B cell (primary cell): ENCODE data around the gene PHACTR3. TPM values are rescaled to one million over a fixed set of nuclear protein-coding genes. Genes with fewer than 3 reads are reported as not detected.

Source experiments
- ATAC-seq: fragments of 200-7000 bp; cut with Tn5 transposase; one replicate; pipeline ENCODE4 v1.10.0; 2021; ENCODE audit warnings: low read depth, mild to moderate bottlenecking, moderate number of reproducible peaks, moderate library complexity
- CTCF ChIA-PET: fragments of 350-600 bp; sonication (Branson Sonifier 250); formaldehyde crosslinking; loops from one replicate; lab custom pipeline; 2021; ENCODE audit warnings: antibody characterized with exemption, inconsistent platforms; lab: Charles Lee
- POLR2A ChIA-PET: fragments of 350-600 bp; sonication (Branson Sonifier 250); formaldehyde crosslinking; loops from one replicate; lab custom pipeline; 2021; ENCODE audit warnings: antibody characterized with exemption; lab: Charles Lee
- DNase-seq: peaks from one replicate; pipeline ENCODE4 v3.0.0; 2013
- H2AFZ ChIP-seq: 2 replicates; pipeline ENCODE4 v1.6.1; 2012; ENCODE audit warnings: mild to moderate bottlenecking, low read depth, low read length; ENCODE audit not compliant: insufficient read depth, poor library complexity, severe bottlenecking
- H3K27ac ChIP-seq, 2 donors: 1 replicate in 1 of 2; 2 replicates in 1 of 2; pipeline ENCODE4 v1.5.1; 2012 to 2013; ENCODE audit warnings: low read length in 2 of 2, mild to moderate bottlenecking in 2 of 2, moderate library complexity in 1 of 2
- H3K27me3 ChIP-seq, 4 experiments: fragments of 200-600 bp in 1 of 4; sonication (generic) in 1 of 4; replicated peaks in 1 of 4; 1 replicate in 2 of 4; 2 replicates in 2 of 4; pipeline versions ENCODE4 v1.6.1 to v1.7.0; 2013 to 2016; ENCODE audit warnings: low read length in 3 of 4, mild to moderate bottlenecking in 2 of 4, mixed read lengths in 1 of 4, moderate library complexity in 1 of 4; ENCODE audit not compliant: insufficient read depth in 4 of 4, control insufficient read depth in 3 of 4; ENCODE audit errors: control extremely low read depth in 1 of 4
- H3K36me3 ChIP-seq, 2 experiments: replicated peaks in 1 of 2; 1 replicate in 1 of 2; 2 replicates in 1 of 2; pipeline versions ENCODE4 v1.6.1 to v1.7.1; 2013; ENCODE audit warnings: low read length in 1 of 2; ENCODE audit not compliant: insufficient read depth in 2 of 2, control insufficient read depth in 1 of 2; ENCODE audit errors: control extremely low read depth in 1 of 2, extremely low read depth in 1 of 2
- H3K4me1 ChIP-seq, 2 donors: fragments of 200-600 bp in 1 of 2; sonication (generic) in 1 of 2; 1 replicate in 1 of 2; 2 replicates in 1 of 2; pipeline versions ENCODE4 v1.5.1 to v1.6.1; 2013 to 2017; ENCODE audit warnings: low read length in 2 of 2; ENCODE audit not compliant: control insufficient read depth in 2 of 2, insufficient read depth in 2 of 2
- H3K4me2 ChIP-seq: replicated peaks from 2 replicates; pipeline ENCODE3; 2012; ENCODE audit warnings: mild to moderate bottlenecking, low read depth, low read length; ENCODE audit not compliant: poor library complexity, severe bottlenecking
- H3K4me3 ChIP-seq, 5 experiments: fragments of 200-600 bp in 1 of 5; sonication (generic) in 1 of 5; 1 replicate in 3 of 5; 2 replicates in 2 of 5; pipeline versions ENCODE4 v1.5.1 to v1.7.0; 2011 to 2016; ENCODE audit warnings: low read length in 4 of 5, mild to moderate bottlenecking in 4 of 5, low read depth in 2 of 5, control low read depth in 1 of 5, moderate library complexity in 1 of 5; ENCODE audit not compliant: insufficient read depth in 1 of 5; ENCODE audit errors: control extremely low read depth in 1 of 5, extremely low read depth in 1 of 5
- H3K79me2 ChIP-seq: fragments of 200-600 bp; sonication (generic); one replicate; pipeline ENCODE4 v1.6.0; 2016; ENCODE audit warnings: low read length; ENCODE audit not compliant: control insufficient read depth, insufficient read depth
- H3K9ac ChIP-seq: fragments of 200-600 bp; sonication (generic); 2 replicates; pipeline ENCODE4 v1.6.1; 2017; ENCODE audit warnings: mild to moderate bottlenecking, low read length, moderate library complexity
- H3K9me3 ChIP-seq, 3 donors: one replicate each; pipeline versions ENCODE4 v1.6.1 to v1.7.1; 2013; ENCODE audit warnings: low read length in 2 of 3; ENCODE audit not compliant: control insufficient read depth in 2 of 3, insufficient read depth in 1 of 3; ENCODE audit errors: control extremely low read depth in 1 of 3
- H4K20me1 ChIP-seq: 2 replicates; pipeline ENCODE4 v1.6.0; 2012; ENCODE audit warnings: mild to moderate bottlenecking, low read length; ENCODE audit not compliant: insufficient read depth, control insufficient read depth, poor library complexity, severe bottlenecking
- H3K27ac Mint-ChIP-seq: one replicate; pipeline ENCODE4 v1.8.0; 2021; ENCODE audit warnings: mixed read lengths
- H3K27me3 Mint-ChIP-seq: one replicate; pipeline ENCODE4 v1.8.0; 2021; ENCODE audit warnings: mixed read lengths
- H3K4me1 Mint-ChIP-seq: one replicate; pipeline ENCODE4 v1.8.0; 2021; ENCODE audit warnings: mixed read lengths
- H3K4me3 Mint-ChIP-seq: one replicate; pipeline ENCODE4 v1.8.0; 2021; ENCODE audit warnings: mixed read lengths
- H3K9me3 Mint-ChIP-seq: one replicate; pipeline ENCODE4 v1.8.0; 2022; ENCODE audit warnings: mixed read lengths; ENCODE audit not compliant: insufficient read depth
- EZH2 ChIP-seq: IDR thresholded peaks from 2 replicates; pipeline ENCODE4 v1.6.1; 2012; ENCODE audit warnings: borderline replicate concordance, low read depth, mild to moderate bottlenecking, moderate library complexity, low read length; ENCODE audit not compliant: insufficient read depth, poor library complexity, severe bottlenecking
- WGBS: methylation state at CpG from one replicate; pipeline ENCODE4 v1.1.5; 2013; ENCODE audit warnings: missing lambda C conversion rate; ENCODE audit not compliant: insufficient coverage; 5-methylcytosine and 5-hydroxymethylcytosine counted together
- intact Hi-C: fragments of 100-400 bp; cut with micrococcal nuclease; formaldehyde crosslinking; loops from one replicate; pipeline ENCODE4 v1.10.0; 2022
- polyA plus RNA-seq: library from polyadenylated mRNA; depleted of rRNA; stranded (reverse); fragments of >200 nt; gene quantifications from 2 replicates; pipeline ENCODE4 v1.2.3, GENCODE V29; 2012
- total RNA-seq, 2 donors: library from RNA; stranded (reverse); fragments of 120-200 nt in 1 of 2; gene quantifications; 1 replicate in 1 of 2; 2 replicates in 1 of 2; pipeline versions ENCODE4 v1.2.3 to v1.2.4, GENCODE V29; 2013 to 2022
- TF ChIP-seq, protein P1 (sequence below): fragments of 200-600 bp; IDR thresholded peaks from one replicate; pipeline ENCODE4 v1.8.0; 2022; ENCODE audit warnings: antibody characterized with exemption, mild to moderate bottlenecking

The PHACTR3 gene
- total and polyA plus RNA-seq, 2 donors (not counting 1 experiment from before 2014, with no cell fraction given): not detected

DNA sequence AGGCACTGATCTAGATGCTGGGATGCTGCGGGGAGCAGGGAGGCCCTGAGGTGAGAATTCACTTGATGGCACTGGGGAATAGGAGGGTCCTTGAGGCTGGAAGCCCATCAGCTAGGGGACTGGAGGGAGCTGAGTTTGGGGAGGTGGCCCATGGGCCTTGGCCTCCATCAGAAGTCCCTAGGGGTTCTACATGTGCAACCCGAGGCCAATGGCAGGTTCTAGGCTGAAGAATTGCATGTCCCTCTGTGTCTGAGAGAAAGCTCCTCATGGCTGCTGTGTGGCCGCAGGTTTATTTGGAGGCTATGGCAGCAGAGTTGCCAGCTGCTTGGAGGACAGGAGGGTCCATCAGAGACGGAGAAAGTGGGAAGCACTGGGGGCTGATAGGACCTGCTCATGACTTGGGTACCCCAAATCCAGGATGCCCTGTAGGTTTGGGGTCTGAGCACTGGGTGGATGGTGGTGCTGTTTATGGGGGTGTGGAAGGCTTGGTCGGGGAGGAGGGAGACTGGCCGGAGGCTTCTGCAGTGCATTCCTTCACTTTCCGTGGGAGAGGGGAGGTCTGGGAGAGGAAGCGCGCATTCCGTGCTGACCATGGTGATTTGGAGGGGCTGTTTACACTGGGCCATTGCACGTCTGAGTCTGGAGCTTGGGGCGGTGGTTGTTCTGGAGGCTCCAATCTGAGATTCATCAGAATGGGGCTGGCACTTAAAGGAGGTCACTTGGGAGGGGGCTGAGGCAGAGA, 24.8 kb upstream of the PHACTR3 start:
- ATAC-seq (no peak), DNase-seq (no peak)
- peaks cover 0 to 5% (median 0%) of the 10 kb centered on the region in 3 donors for H3K9me3 ChIP-seq
- H3K4me2 ChIP-seq: no peak overlapping the region
- H3K4me3 ChIP-seq: no peak overlapping the region
- Mint-ChIP-seq H3K9me3 (no peaks in the 10 kb centered on the region), H3K27me3 (peaks cover 38% of the 10 kb centered on the region), H3K4me3 (no peak overlapping the region), H3K27ac (no peak overlapping the region), H3K4me1 (no peaks in the 10 kb centered on the region)
- H3K9ac ChIP-seq: no peak overlapping the region
- 80% methylated on average over 12 of the region's 12 CpGs for WGBS
- no peaks in the 10 kb centered on the region for H4K20me1 ChIP-seq
- H3K27ac ChIP-seq: no peak overlapping the region
- intact Hi-C loops: no loop called here
- TF ChIP-seq, protein P1, sequence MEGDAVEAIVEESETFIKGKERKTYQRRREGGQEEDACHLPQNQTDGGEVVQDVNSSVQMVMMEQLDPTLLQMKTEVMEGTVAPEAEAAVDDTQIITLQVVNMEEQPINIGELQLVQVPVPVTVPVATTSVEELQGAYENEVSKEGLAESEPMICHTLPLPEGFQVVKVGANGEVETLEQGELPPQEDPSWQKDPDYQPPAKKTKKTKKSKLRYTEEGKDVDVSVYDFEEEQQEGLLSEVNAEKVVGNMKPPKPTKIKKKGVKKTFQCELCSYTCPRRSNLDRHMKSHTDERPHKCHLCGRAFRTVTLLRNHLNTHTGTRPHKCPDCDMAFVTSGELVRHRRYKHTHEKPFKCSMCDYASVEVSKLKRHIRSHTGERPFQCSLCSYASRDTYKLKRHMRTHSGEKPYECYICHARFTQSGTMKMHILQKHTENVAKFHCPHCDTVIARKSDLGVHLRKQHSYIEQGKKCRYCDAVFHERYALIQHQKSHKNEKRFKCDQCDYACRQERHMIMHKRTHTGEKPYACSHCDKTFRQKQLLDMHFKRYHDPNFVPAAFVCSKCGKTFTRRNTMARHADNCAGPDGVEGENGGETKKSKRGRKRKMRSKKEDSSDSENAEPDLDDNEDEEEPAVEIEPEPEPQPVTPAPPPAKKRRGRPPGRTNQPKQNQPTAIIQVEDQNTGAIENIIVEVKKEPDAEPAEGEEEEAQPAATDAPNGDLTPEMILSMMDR: no peak
- TF ChIP-seq EZH2: no peak
- CTCF ChIA-PET: interaction anchor here (5.0 kb wide), 1 partner anchor 9 kb away, joined by 26 read pairs; no protein-coding TSS in a partner anchor
- H3K4me1 ChIP-seq: no peaks in the 10 kb centered on the region
- H3K36me3 ChIP-seq: no peaks in the 10 kb centered on the region
- H2AFZ ChIP-seq: no peak overlapping the region
- no peaks in the 10 kb centered on the region for H3K79me2 ChIP-seq
- POLR2A ChIA-PET: no interaction called here
- H3K27me3 ChIP-seq: peaks cover 0 to 15% (median 1%) of the 10 kb centered on the region in 4 experiments
